Large intestine (tissue), 12 donors: ENCODE data around the gene FRAT1. TPM values are rescaled to one million over a fixed set of nuclear protein-coding genes. Genes with fewer than 3 reads are reported as not detected.
A peak's percentile ranks its signal among the peaks of the same experiment; 100 is the strongest.
"Not testable (repeated sequence)": the region's sequence is repeated elsewhere in the genome, so short reads cannot be mapped to it uniquely, and the experiment has no call there.

Source experiments
- DNase-seq, 2 donors: peaks; one replicate each; pipeline versions ENCODE4 v3.0.0 to v3.0.0-alpha.2; 2013
- H3K27ac ChIP-seq: one replicate; pipeline ENCODE4 v1.5.1; 2013; ENCODE audit warnings: low read length
- H3K27me3 ChIP-seq: 2 replicates; pipeline ENCODE4 v1.6.1; 2013; ENCODE audit warnings: low read length; ENCODE audit not compliant: control insufficient read depth, insufficient read depth
- H3K36me3 ChIP-seq: 2 replicates; pipeline ENCODE4 v1.6.1; 2013; ENCODE audit warnings: low read length; ENCODE audit not compliant: control insufficient read depth, insufficient read depth
- H3K4me1 ChIP-seq: one replicate; pipeline ENCODE4 v1.6.1; 2013; ENCODE audit warnings: low read length; ENCODE audit not compliant: control insufficient read depth, insufficient read depth
- H3K4me3 ChIP-seq: one replicate; pipeline ENCODE4 v1.5.1; 2013; ENCODE audit warnings: low read length
- H3K9me3 ChIP-seq: one replicate; pipeline ENCODE4 v1.6.1; 2013; ENCODE audit warnings: mild to moderate bottlenecking, low read depth, low read length, moderate library complexity; ENCODE audit not compliant: control insufficient read depth
- WGBS: methylation state at CpG from one replicate; pipeline ENCODE4 v1.1.5; 2013; ENCODE audit warnings: low lambda C conversion rate; ENCODE audit not compliant: insufficient coverage; 5-methylcytosine and 5-hydroxymethylcytosine counted together
- long read RNA-seq, 11 donors: transcript quantifications; one replicate each; lab custom pipeline, GENCODE V29; 2026
- polyA plus RNA-seq: library from polyadenylated mRNA; unstranded; fragments of 120-200 nt; gene quantifications from one replicate; pipeline ENCODE4 v1.2.1, GENCODE V29; 2013

FRAT1 gene
- polyA plus RNA-seq: 5.6 TPM
- long read RNA-seq, donor 1, transcript FRAT1-201 (1 exons, 2,649 nt): major isoform, 5 of 5 reads
- long read RNA-seq, donor 1, partial matches to known transcripts: 0 of 5 reads
- long read RNA-seq, donor 1, other reads (novel, unspliced or antisense): 0 of 5 reads
- long read RNA-seq, donor 2, transcript FRAT1-201 (1 exons, 2,649 nt): major isoform, 16 of 16 reads
- long read RNA-seq, donor 2, partial matches to known transcripts: 0 of 16 reads
- long read RNA-seq, donor 2, other reads (novel, unspliced or antisense): 0 of 16 reads
- long read RNA-seq, donor 3: 0 reads
- long read RNA-seq, donor 4: 0 reads
- long read RNA-seq, donor 5, partial matches to known transcripts: 0 of 3 reads
- long read RNA-seq, donor 5, other reads (novel, unspliced or antisense): 0 of 3 reads
- long read RNA-seq, donor 6, transcript FRAT1-201 (1 exons, 2,649 nt): major isoform, 11 of 11 reads
- long read RNA-seq, donor 6, partial matches to known transcripts: 0 of 11 reads
- long read RNA-seq, donor 6, other reads (novel, unspliced or antisense): 0 of 11 reads
- long read RNA-seq, donor 7: 0 reads
- long read RNA-seq, donor 8, partial matches to known transcripts: 0 of 5 reads
- long read RNA-seq, donor 8, other reads (novel, unspliced or antisense): 0 of 5 reads
- long read RNA-seq, donor 9, transcript FRAT1-201 (1 exons, 2,649 nt): major isoform, 9 of 9 reads
- long read RNA-seq, donor 9, partial matches to known transcripts: 0 of 9 reads
- long read RNA-seq, donor 9, other reads (novel, unspliced or antisense): 0 of 9 reads
- long read RNA-seq, donor 10, transcript FRAT1-201 (1 exons, 2,649 nt): major isoform, 16 of 16 reads
- long read RNA-seq, donor 10, partial matches to known transcripts: 0 of 16 reads
- long read RNA-seq, donor 10, other reads (novel, unspliced or antisense): 0 of 16 reads
- long read RNA-seq, donor 11, transcript FRAT1-201 (1 exons, 2,649 nt): major isoform, 10 of 10 reads
- long read RNA-seq, donor 11, partial matches to known transcripts: 0 of 10 reads
- long read RNA-seq, donor 11, other reads (novel, unspliced or antisense): 0 of 10 reads

GRCh38 chr10:97318772-97319651 lies at the start of gene FRAT1:
FRAT1 (plus strand) TSS chr10:97319271; CDS start chr10:97319454, 183 bp downstream.
- no CpG with 5 or more reads among the region's 79 CpGs for WGBS
- no peaks in the 10 kb centered on the region for H3K9me3 ChIP-seq
- peak within 1 kb of the TSS; percentile 92 for H3K27ac ChIP-seq
- H3K4me1 ChIP-seq: peaks cover 11% of the 10 kb centered on the region
- peaks cover 21% of the 10 kb centered on the region for H3K27me3 ChIP-seq
- H3K4me3 ChIP-seq: peak within 1 kb of the TSS; percentile 74
- DNase-seq: peak; percentile 80 to 94
- H3K36me3 ChIP-seq: no peaks in the 10 kb centered on the region

DNA sequence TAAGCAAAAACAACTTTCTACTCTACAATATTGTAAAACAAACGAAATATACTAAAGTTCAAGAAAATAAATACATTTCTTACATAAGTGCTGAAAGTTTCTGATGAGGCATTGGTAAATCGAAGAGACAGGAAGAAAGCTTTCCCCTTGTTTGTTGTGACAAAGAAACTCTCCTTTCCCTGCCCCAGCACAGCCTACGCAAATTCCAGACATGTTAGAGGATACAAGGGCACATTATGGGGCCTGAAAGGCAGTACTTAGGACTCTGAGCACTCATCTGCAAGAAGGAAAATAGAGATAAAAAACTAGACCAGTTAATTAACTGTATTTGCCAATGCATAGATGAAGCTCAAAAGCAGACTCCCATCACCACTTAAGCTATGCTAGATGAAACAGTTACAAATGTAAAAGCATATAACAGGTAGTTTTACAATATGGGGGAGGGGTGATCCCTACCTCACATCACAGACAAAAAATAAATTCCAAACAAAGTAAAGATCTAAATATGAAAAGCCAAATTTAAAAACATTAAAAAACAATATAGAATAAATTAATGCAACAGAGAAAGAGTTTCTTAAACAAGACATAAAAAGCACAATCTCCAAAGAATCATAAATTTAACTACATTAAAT lies 48.4 kb upstream of the FRAT1 start:
- peaks cover 2% of the 10 kb centered on the region for H3K9me3 ChIP-seq
- H3K36me3 ChIP-seq: no peaks in the 10 kb centered on the region
- no peaks in the 10 kb centered on the region for H3K27me3 ChIP-seq
- H3K27ac ChIP-seq: no peak overlapping the region
- peaks cover 12% of the 10 kb centered on the region for H3K4me1 ChIP-seq
- H3K4me3 ChIP-seq: no peak overlapping the region
- peak in 1 of 2 donors; percentile 32 for DNase-seq
- WGBS: 100% methylated on average over 1 of the region's 3 CpGs

DNA sequence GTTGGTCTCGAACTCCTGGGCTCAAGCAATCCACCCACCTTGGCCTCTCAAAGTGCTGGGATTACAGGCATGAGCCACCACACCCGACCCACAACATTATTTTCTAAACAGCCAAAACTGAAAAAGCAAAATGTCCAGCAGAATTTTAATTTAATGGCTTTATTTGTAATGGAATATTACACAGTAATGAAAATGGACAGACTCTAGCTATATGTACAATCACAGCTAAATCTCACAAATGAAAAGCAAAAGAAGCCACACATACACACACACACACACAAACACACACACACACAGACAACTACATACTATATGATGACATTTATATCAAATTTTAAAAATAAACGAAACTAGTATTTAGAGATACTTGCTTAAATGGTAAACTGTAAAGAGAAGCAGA lies 45.4 kb upstream of the FRAT1 start:
- Histone ChIP-seq H3K9me3 (no peaks in the 10 kb centered on the region), H3K27me3 (no peaks in the 10 kb centered on the region), H3K4me1 (peaks cover 2% of the 10 kb centered on the region), H3K36me3 (no peaks in the 10 kb centered on the region), H3K27ac (no peak overlapping the region), H3K4me3 (no peak overlapping the region)
- 100% methylated on average over 1 of the region's 3 CpGs for WGBS
- no peak for DNase-seq

DNA sequence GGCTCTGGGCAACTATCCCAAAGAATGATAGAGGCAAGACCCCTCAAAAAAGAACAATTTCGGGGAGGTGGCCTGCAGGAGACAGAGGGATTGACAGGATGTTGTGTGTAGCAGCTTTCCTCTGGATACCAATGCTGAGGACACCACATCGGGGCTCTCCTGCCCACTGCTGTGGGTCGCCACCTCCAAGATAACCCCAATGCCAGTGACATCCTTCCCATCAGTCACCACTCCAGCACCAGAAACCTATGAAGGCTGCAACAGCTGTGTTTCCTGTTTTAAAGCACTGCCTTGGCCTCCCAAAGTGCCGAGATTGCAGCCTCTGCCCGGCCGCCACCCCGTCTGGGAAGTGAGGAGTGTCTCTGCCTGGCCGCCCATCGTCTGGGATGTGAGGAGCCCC lies 44.2 kb upstream of the FRAT1 start:
- Histone ChIP-seq H3K36me3 (no peaks in the 10 kb centered on the region), H3K4me1 (peaks cover 5% of the 10 kb centered on the region), H3K4me3 (no peak overlapping the region), H3K27me3 (no peaks in the 10 kb centered on the region), H3K27ac (no peak overlapping the region), H3K9me3 (no peaks in the 10 kb centered on the region)
- WGBS: 60% methylated on average over 1 of the region's 9 CpGs
- DNase-seq: no peak

DNA sequence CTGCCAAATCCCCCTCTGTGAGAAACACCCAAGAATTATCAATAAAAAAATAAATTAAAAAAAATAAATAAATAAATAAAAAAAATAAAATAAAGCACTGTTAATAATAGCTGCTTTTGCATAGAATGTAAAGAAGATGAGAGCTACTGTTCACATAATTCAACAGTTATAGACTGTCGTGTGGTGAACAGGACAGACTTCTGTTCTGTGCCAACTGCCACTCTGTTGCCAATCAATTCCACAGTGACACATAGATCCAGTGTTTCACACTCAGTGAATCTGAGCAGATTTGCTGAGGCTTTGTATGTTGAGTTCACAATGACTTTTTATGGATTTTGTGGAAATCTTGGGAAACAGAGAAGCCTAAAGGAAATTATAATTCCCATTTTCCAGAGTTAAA lies 41.5 kb upstream of the FRAT1 start:
- DNase-seq: no peak
- H3K27me3 ChIP-seq: no peaks in the 10 kb centered on the region
- H3K36me3 ChIP-seq: no peaks in the 10 kb centered on the region
- no peak overlapping the region for H3K27ac ChIP-seq
- H3K4me1 ChIP-seq: peaks cover 12% of the 10 kb centered on the region
- whole genome bisulfite sequencing: no CpG with 5 or more reads among the region's 1 CpG
- H3K9me3 ChIP-seq: no peaks in the 10 kb centered on the region
- H3K4me3 ChIP-seq: no peak overlapping the region

- H3K4me1 ChIP-seq: peaks cover 12% of the 10 kb centered on the region
- no peaks in the 10 kb centered on the region for H3K27me3 ChIP-seq
- H3K27ac ChIP-seq: peak overlapping the region; percentile 61
- no peaks in the 10 kb centered on the region for H3K9me3 ChIP-seq
- no peaks in the 10 kb centered on the region for H3K36me3 ChIP-seq
- DNase-seq: peak; percentile 44 to 62
- no peak overlapping the region for H3K4me3 ChIP-seq
Observed at GRCh38 chr10:97278491-97278989, 40.5 kb upstream of the FRAT1 start.

- DNase-seq: peak; percentile 30 to 40
- H3K36me3 ChIP-seq: no peaks in the 10 kb centered on the region
- no peaks in the 10 kb centered on the region for H3K27me3 ChIP-seq
- H3K9me3 ChIP-seq: no peaks in the 10 kb centered on the region
- peaks cover 12% of the 10 kb centered on the region for H3K4me1 ChIP-seq
- H3K4me3 ChIP-seq: no peak overlapping the region
- WGBS: 60% methylated on average over 1 of the region's 9 CpGs
- peak overlapping the region; percentile 61 for H3K27ac ChIP-seq
Observed at GRCh38 chr10:97279121-97279815, 39.8 kb upstream of the FRAT1 start.

GRCh38 chr10:97280783-97281182 lies 38.3 kb upstream of the FRAT1 start:
- H3K9me3 ChIP-seq: no peaks in the 10 kb centered on the region
- no peaks in the 10 kb centered on the region for H3K36me3 ChIP-seq
- no peak overlapping the region for H3K4me3 ChIP-seq
- DNase-seq: peak; percentile 75 to 89
- WGBS: no CpG with 5 or more reads among the region's 3 CpGs
- H3K27ac ChIP-seq: peak overlapping the region; percentile 78
- H3K27me3 ChIP-seq: no peaks in the 10 kb centered on the region
- peaks cover 12% of the 10 kb centered on the region for H3K4me1 ChIP-seq

- not testable (repeated sequence) for H3K27me3 ChIP-seq, DNase-seq, H3K27ac ChIP-seq, H3K4me3 ChIP-seq, H3K9me3 ChIP-seq, H3K36me3 ChIP-seq, H3K4me1 ChIP-seq
- no CpG with 5 or more reads among the region's 13 CpGs for WGBS
Observed at GRCh38 chr10:97290076-97290475, 29.0 kb upstream of the FRAT1 start.
